GM18867 (cell line): ENCODE measurements around the gene RGS12.

Experiments
- ATAC-seq: cut with Tn5 transposase; IDR thresholded peaks from one replicate; pipeline ENCODE4 v1.9.1; 2021; ENCODE audit warnings: mild to moderate bottlenecking, moderate library complexity; ENCODE audit not compliant: unreplicated experiment

RGS12 gene

GRCh38 chr4:3292571-3293400 lies at the start of gene RGS12:
Gene RGS12 (plus strand): TSS chr4:3293021. CDS start chr4:3316171, 23,150 bp downstream.
- ATAC-seq, result peak; percentile 82

GRCh38 chr4:3243136-3243780 lies 49.6 kb upstream of the RGS12 start:
- no peak for ATAC-seq

GRCh38 chr4:3244002-3244401 lies 48.8 kb upstream of the RGS12 start:
- no peak for ATAC-seq

- ATAC-seq, result no peak
Measured at GRCh38 chr4:3244747-3245146, 48.1 kb upstream of the RGS12 start.

GRCh38 chr4:3245676-3246075 lies 47.1 kb upstream of the RGS12 start:
- ATAC-seq, result no peak

- no peak for ATAC-seq
Measured at GRCh38 chr4:3246458-3247398, 46.1 kb upstream of the RGS12 start.

GRCh38 chr4:3247399-3248177 lies 45.2 kb upstream of the RGS12 start:
- ATAC-seq, result no peak

- ATAC-seq, result no peak
Measured at GRCh38 chr4:3248178-3248480, 44.7 kb upstream of the RGS12 start.

- ATAC-seq, result no peak
Measured at GRCh38 chr4:3248811-3249661, 43.8 kb upstream of the RGS12 start, which contains the start of gene MSANTD1. Gene MSANTD1 (plus strand): TSS chr4:3249159. CDS start chr4:3249223, 64 bp downstream.

- no peak for ATAC-seq
Measured at GRCh38 chr4:3249711-3250437, 42.9 kb upstream of the RGS12 start.

- no peak for ATAC-seq
Measured at GRCh38 chr4:3250438-3250955, 42.3 kb upstream of the RGS12 start.

GRCh38 chr4:3250956-3251690 lies 41.7 kb upstream of the RGS12 start:
- ATAC-seq, result no peak

GRCh38 chr4:3251691-3252479 lies 40.9 kb upstream of the RGS12 start:
- ATAC-seq, result no peak

GRCh38 chr4:3252480-3252828 lies 40.4 kb upstream of the RGS12 start:
- no peak for ATAC-seq

GRCh38 chr4:3252831-3253641 lies 39.8 kb upstream of the RGS12 start:
- no peak for ATAC-seq

- ATAC-seq, result no peak
Measured at GRCh38 chr4:3253808-3254207, 39.0 kb upstream of the RGS12 start.
